Stimulated activated CD4-positive, alpha-beta T cell treated with anti-CD3 and anti-CD28 coated beads, Interleukin-4, amount 100 ng/mL, for 48 hours (primary cell): ENCODE data around the gene ALDH3A1.

Experiments used
- DNase-seq, 2 donors: peaks; one replicate each; pipeline ENCODE4 v3.0.0-alpha.2; 2020; ENCODE audit warnings: low read depth in 2 of 2

Gene ALDH3A1

DNA sequence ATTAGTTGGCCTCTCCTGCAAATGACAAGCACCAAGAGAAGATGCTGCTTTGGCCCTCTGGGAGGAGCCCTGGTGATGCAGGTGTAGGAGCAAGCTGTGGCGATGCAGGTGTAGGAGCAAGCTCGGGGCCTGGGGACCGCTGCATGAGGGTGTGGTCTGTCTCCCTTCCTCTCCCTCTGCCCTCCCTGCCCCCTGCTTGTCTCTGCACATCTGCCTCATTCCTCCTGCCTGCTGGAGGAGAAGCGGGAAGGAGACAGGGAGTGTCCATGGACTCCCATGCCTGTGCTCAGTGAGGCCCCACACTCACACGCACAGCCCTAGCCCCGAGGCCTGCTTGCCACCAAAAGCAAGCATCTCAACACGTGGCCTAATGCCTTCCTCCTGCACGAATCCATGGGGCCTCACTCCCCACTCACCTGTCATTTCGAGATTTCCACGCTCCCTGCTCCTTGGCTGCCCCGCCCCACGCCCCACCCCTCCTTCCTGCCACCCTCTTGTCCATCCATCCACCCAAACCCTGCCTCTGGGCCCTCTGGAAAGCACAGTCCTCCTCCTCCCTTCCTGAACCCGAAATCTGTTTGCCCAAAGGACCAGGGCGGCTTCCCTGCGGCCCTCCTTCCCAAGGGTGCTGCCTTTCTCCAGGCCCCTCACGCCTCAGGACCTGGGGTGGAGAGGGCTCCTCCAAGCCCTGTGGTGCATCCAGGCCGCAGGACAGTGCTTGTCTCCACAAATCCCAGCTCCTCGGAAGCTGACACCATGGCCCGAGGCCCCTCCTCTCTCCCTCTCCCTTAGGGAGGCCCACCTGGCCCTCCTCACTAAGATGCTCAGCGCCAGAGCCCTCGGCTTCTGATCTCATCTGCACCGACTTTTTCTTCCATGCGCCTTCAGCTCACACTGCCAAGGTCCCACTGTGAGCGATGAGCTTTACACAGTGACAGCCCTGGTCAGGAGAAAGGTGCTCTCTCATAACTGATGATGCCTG lies 11.8 kb upstream of the ALDH3A1 start:
- no peak for DNase-seq

- no peak for DNase-seq
Measured at GRCh38 chr17:19757536-19758180, 9.6 kb upstream of the ALDH3A1 start.

DNA sequence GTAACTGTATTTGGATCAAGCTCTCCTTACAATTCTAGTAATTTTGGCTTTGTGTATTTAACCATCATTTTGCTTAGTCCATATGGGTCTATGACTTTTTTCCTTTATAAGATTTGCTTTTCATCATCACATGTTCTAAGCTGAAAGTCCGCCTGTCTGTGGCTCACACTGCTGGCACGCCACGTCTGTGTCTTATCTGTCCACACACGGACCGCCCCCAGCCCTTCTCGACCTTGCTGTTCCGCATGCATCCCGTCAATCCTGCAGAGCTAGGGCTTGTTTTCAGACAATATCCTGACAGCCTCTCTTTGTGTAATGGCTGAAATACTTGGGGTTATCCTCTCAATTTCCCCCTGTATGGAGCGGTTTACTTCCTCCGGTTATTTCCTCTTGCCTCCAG lies 8.4 kb upstream of the ALDH3A1 start:
- no peak for DNase-seq

DNA sequence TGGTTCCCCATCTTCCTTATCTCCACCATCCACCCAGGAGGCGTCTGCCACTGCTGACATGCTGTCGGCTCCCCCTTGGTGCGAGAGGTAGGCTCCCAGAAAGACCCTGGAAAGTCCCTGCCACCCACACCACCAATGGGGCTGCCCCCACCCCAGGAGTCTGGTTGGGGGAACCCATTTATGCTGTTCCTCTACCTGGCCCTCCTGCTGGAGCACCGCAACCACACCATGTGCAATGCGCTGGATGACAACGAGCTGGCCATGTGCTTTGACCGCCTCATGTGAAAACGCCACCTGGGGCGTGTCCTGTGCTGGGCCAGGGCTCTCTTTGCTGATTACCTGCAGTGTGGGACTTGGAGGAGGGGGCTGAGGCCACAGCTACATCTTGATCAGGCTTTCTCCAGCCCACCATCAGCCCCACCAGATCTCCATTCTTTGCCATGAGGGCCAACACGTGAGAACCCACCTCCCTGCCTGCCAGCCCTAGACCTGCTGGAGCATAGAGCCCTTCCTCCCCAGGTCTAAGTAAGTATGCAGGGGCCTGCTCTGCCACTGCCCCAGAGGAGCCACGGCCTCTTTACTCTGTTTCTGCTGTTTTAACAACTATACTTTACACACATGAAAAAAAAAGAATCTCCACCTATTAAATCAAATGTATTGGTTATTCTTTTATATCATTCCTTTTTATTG lies 7.9 kb upstream of the ALDH3A1 start:
- no peak for DNase-seq

GRCh38 chr17:19755392-19755791 lies 7.3 kb upstream of the ALDH3A1 start:
- DNase-seq, result no peak

DNA sequence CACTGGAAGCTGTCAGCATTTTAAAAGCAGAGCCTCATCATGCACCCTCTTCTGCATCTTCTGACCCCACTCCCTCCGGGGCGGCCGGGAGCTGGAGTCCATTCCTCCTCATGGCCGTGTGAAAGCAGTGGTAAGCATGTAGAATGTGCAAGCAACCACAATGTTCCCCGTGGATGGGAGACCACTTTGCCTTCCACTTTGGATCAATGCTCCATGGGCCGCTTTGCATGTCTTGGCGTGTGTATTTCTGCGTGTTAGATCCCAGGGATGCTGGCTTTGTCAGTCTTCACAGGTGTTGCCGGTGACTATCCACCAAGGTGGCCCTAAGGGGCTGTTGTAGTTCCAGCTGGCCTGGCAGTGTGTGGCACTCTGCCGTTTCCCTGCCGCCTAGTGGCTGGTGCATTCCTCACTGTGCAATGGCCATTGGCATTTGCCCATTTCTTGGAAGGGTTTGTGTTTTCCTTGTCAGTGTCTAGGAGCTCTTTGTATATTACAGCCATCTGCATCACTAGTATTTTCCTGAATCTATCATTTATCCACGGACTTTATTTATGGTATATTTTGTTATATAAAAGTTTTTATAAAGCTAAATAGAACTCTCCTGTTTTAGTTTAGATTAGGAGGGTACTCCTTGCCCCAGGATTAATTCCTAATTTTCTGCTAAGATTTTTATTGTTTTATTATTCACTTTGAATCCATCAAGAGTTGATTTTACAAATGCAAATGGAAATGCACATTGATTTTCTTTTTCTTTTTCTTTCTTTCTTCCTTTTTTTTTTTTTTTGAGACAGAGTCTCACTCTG lies 5.8 kb upstream of the ALDH3A1 start:
- no peak for DNase-seq

DNA sequence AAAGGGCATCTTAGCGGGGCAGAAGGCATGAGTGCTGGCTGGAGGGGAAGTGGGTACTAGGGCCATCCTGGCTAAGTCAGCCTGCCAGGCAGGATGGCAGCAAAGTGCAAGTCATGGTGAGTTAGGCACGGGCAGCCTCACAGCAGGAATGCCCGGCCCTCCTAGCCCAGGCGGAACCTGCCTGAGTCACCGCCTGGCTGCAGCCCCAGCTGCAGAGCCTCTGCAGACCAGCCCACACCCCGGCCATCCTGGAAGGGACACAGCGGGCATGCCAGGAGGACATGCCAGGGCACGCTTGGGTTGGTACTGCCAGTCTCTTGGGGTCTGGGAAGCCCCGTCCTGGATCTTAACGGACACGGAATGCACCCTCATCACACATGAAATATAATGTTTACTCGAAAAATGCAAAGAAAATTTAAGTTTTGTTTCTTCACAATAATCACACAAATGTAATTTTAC lies 5.0 kb upstream of the ALDH3A1 start:
- no peak for DNase-seq

GRCh38 chr17:19752216-19753050 lies 4.3 kb upstream of the ALDH3A1 start:
- no peak for DNase-seq

GRCh38 chr17:19750835-19751234 lies 2.7 kb upstream of the ALDH3A1 start:
- no peak for DNase-seq

DNA sequence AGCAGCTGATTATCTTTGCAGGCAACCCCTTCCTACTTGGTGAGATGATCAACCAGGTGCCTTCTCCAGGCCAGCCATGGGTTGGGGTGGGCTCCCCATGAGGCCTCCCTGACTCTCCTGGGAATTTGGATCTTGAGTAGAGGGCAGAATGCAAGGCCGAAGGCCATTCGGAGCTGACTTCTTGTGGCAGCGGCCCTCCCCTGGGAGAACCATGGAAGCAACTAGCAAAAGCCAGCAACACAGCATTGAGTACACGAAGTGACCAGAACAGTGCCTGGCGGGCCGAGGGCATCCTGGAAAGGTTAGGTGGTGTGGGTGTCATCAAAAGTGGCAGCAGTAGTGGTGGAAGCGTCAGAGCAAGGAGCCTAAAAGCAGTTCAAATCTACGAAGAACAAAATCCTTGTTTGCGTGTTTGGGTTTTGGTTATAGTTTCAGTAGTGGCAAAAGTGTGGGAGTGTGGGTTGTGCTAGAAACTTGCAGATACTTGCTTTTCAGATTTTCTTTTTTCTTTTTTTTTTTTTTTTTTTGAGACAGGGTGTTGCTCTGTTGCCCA lies 2.0 kb upstream of the ALDH3A1 start:
- DNase-seq, result no peak

DNA sequence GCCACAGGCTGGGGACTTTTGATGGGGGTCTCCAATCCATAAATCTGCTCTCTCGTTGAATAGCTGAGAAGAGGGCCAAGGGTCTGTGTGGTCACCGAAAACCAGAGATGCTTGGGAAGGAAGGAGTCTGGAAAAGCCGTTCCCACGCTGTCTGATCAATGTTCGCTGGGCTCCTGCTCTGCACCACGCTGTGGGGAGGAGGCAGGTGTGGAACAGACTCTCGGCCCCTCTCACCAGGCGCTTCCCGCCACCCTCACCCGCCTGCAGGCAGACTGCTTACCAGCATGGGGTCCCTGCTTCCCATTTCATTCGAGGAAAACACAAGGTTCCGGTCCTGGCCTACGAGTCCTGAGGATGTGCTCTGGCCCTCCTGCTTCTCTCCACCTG lies 702 bp upstream of the ALDH3A1 start:
- no peak for DNase-seq

- DNase-seq, result no peak
Measured at GRCh38 chr17:19747159-19747719, 859 bp downstream of the ALDH3A1 start.

DNA sequence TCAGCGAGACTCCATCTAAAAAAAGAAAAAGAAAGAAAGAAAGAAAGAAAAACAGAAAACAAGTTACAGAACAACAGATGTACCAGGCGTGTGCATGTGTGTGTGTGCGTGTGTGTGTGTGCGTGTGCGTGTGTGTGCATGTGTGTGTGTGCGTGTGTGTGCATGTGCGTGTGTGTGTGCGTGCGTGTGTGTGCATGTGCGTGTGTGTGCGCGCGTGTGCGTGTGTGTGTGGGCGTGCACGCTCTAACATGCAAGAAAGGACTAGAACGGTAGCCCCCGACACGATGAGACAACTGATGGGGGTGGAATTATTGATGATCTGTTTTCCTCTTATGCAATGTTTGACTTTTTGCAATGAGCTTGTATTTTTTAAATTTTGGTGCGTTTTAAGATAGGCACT lies 1.6 kb downstream of the ALDH3A1 start:
- no peak for DNase-seq

GRCh38 chr17:19744922-19745757 lies 3.0 kb downstream of the ALDH3A1 start:
- DNase-seq, result peak; percentile 83 to 93

DNA sequence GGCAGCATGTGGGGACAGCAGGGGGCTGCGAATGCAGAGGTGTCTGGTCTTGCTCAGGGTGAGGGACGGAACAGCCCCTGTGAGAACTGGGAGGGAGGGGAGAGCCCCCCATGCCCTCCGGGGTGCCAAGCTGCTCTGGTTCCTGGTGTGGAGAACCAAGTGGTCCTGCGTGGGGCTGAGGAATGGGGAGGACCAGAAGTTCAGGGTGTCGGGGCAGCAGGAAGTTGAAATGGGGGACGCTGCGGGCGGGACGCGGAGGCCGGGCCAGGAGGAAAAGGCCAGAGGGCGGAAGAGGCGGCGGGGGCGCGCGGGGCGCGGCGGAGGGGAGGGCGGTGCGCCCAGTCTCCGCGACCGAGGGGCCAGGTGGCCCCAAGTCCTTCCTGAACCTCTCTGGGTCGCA lies 3.6 kb downstream of the ALDH3A1 start:
- DNase-seq, result no peak

DNA sequence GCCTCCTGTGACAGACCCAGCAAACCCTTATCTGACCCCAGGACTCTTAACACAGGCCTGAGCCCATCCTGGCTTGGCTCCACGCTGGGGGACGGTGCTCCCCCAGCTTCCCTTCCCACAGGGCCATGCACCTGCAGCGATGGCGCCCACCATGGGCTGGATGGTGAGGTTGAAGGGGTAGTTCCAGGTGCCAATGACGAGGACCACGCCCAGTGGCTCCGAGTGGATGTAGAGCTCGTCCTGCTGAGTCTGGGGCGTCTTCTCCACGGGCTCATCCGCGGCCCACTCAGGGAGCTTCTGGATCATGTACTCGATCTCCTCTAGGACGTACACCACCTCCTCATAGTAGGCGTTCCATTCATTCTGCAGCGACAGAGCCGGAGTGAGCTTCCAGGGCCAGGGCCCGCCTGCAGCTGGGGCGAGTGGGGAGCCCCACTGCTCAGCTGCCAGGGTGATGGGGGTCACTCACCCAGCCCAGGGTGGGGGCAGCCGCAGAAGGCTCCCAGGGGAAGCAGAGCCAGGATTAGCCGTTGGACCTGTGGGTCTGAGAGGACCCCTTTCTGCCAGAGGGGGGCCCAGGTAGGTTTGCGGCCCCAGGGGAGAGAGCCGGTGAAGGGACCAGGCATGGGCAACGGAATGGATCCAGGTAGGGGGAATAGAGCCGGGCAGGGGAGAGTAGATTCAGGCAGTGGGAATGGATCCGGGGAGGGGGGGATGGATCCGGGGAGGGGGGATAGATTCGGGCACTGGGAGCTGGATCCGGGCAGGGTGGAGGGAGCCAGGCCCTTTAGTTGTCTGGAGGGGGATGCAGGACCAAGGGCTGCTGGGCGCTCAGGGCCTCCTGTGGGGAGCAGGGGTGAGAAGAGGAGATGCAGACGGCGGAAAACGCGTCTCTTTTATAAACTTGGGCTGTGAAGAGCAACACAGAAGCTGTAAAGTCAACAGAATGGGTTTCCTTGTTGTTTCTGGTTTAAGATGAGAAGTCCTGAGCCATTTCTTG lies 4.7 kb downstream of the ALDH3A1 start:
- no peak for DNase-seq

GRCh38 chr17:19742495-19742894 lies 5.6 kb downstream of the ALDH3A1 start:
- DNase-seq, result no peak
